Endothelial cell of umbilical vein (primary cell): ENCODE measurements around the gene UBTD2. TPM values are rescaled to one million over a fixed set of nuclear protein-coding genes. Genes with fewer than 3 reads are reported as not detected.

ENCODE experiments used
- BruUV-seq: library from RNA; stranded (reverse); fragments of 400-500 nt; replicated peaks from 2 replicates; lab custom pipeline; 2021; lab: Mats Ljungman, UMichigan
- CTCF ChIA-PET: fragments of 300-600, 350-600 bp; sonication (Branson Sonifier 250); formaldehyde crosslinking; loops from one replicate; lab custom pipeline; 2021; ENCODE audit warnings: antibody characterized with exemption, inconsistent platforms; lab: Charles Lee
- POLR2A ChIA-PET: fragments of 300-600, 350-600 bp; sonication (Branson Sonifier 250); formaldehyde crosslinking; loops from one replicate; lab custom pipeline; 2021; ENCODE audit warnings: antibody characterized with exemption, inconsistent platforms; lab: Charles Lee
- DNase-seq: peaks from one replicate; pipeline ENCODE4 v3.0.0-alpha.2; 2011; ENCODE audit warnings: low read depth, low spot score
- FAIRE-seq: peaks from 2 replicates; lab custom pipeline; 2011; peaks lifted over from hg19 to GRCh38; lab: Jason Lieb, UNC
- H2AFZ ChIP-seq: 2 replicates; pipeline ENCODE4 v1.6.0; 2012; ENCODE audit warnings: low read depth, low read length, control low read depth, inconsistent platforms
- H3K27ac ChIP-seq: 2 replicates; pipeline ENCODE4 v1.5.1; 2011; ENCODE audit warnings: low read depth, mild to moderate bottlenecking, control low read depth, low read length, moderate library complexity; ENCODE audit not compliant: insufficient read depth
- H3K27me3 ChIP-seq, 2 experiments: 2 replicates each; pipeline versions ENCODE4 v1.6.0 to v1.6.1; 2011; ENCODE audit warnings: low read length in 2 of 2, mixed read lengths in 1 of 2; ENCODE audit not compliant: control insufficient read depth in 2 of 2, insufficient read depth in 2 of 2
- H3K36me3 ChIP-seq, 2 experiments: 2 replicates in 1 of 2; 3 replicates in 1 of 2; pipeline ENCODE4 v1.5.1; 2011; ENCODE audit warnings: low read length in 2 of 2, mild to moderate bottlenecking in 1 of 2, moderate library complexity in 1 of 2; ENCODE audit not compliant: control insufficient read depth in 2 of 2, insufficient read depth in 2 of 2; ENCODE audit errors: extremely low read depth in 1 of 2
- H3K4me1 ChIP-seq: 3 replicates; pipeline ENCODE4 v1.5.1; 2011; ENCODE audit warnings: mild to moderate bottlenecking, low read length; ENCODE audit not compliant: control insufficient read depth, insufficient read depth; ENCODE audit errors: extremely low read depth
- H3K4me2 ChIP-seq: 2 replicates; pipeline ENCODE4 v1.6.1; 2011; ENCODE audit warnings: low read length, control low read depth, mixed read lengths; ENCODE audit not compliant: insufficient read depth
- H3K4me3 ChIP-seq, 3 experiments: fragments of 200-600 bp in 1 of 3; sonication (generic), shearing (Covaris generic) in 1 of 3; replicated peaks in 1 of 3; 2 replicates each; pipeline ENCODE4 v1.5.1; 2011 to 2016; ENCODE audit warnings: control low read depth in 3 of 3, low read length in 3 of 3, mild to moderate bottlenecking in 2 of 3, inconsistent platforms in 1 of 3, low read depth in 1 of 3, moderate library complexity in 1 of 3; ENCODE audit not compliant: insufficient read depth in 1 of 3
- H3K79me2 ChIP-seq: 2 replicates; pipeline ENCODE4 v1.6.0; 2012; ENCODE audit warnings: low read length, inconsistent platforms; ENCODE audit not compliant: control insufficient read depth, insufficient read depth
- H3K9ac ChIP-seq: replicated peaks from 2 replicates; pipeline ENCODE3; 2011; ENCODE audit warnings: low read length, control low read depth; ENCODE audit not compliant: insufficient read depth; ENCODE audit errors: extremely low read depth
- H3K9me1 ChIP-seq: replicated peaks from 3 replicates; pipeline ENCODE4 v1.6.0; 2011; ENCODE audit warnings: mild to moderate bottlenecking, low read length; ENCODE audit not compliant: control insufficient read depth, insufficient read depth; ENCODE audit errors: extremely low read depth
- H3K9me3 ChIP-seq: replicated peaks from 2 replicates; pipeline ENCODE4 v1.5.1; 2012; ENCODE audit warnings: low read length, inconsistent platforms; ENCODE audit not compliant: control insufficient read depth, insufficient read depth
- H4K20me1 ChIP-seq: replicated peaks from 2 replicates; pipeline ENCODE3; 2011; ENCODE audit warnings: mild to moderate bottlenecking, low read length; ENCODE audit not compliant: control insufficient read depth, insufficient read depth; ENCODE audit errors: extremely low read depth
- FOS ChIP-seq: IDR thresholded peaks from 2 replicates; pipeline ENCODE4 v1.6.1; 2011; ENCODE audit warnings: mild to moderate bottlenecking, low read length, moderate library complexity, borderline replicate concordance; ENCODE audit not compliant: insufficient read depth
- JUN ChIP-seq: IDR thresholded peaks from 2 replicates; pipeline ENCODE4 v1.6.1; 2011; ENCODE audit warnings: borderline replicate concordance, low read depth; ENCODE audit not compliant: insufficient read length, insufficient read depth
- MYC ChIP-seq: IDR thresholded peaks from one replicate; pipeline ENCODE4 v1.6.1; 2011; ENCODE audit warnings: mild to moderate bottlenecking, low read depth, low read length
- POLR2AphosphoS5 ChIP-seq: IDR thresholded peaks from 2 replicates; pipeline ENCODE4 v1.6.1; 2012; ENCODE audit warnings: low read depth, mild to moderate bottlenecking, control low read depth, low read length, moderate library complexity; ENCODE audit not compliant: insufficient read depth
- dilution Hi-C: fragments of 300-500 bp; cut with MboI; formaldehyde crosslinking; loops from one replicate; pipeline ENCODE4 v1.15.0; 2019; ENCODE audit warnings: low sequenced_read_pairs; ENCODE audit not compliant: extremely low pct_ligation_motif_present
- intact Hi-C: fragments of 100-400 bp; cut with micrococcal nuclease; formaldehyde crosslinking; loops from one replicate; pipeline ENCODE4 v1.10.0; 2022
- polyA plus RNA-seq, 4 experiments: library from polyadenylated mRNA; depleted of rRNA in 3 of 4; stranded (reverse) in 3 of 4; unstranded in 1 of 4; fragments of >200 nt; gene quantifications; 2 replicates each; pipeline versions ENCODE4 v1.2.1 to v1.2.3, GENCODE V29; 2011 to 2012; ENCODE audit warnings: missing spikeins in 1 of 4
- total RNA-seq: library from RNA; stranded (reverse); gene quantifications from 2 replicates; pipeline ENCODE4 v1.2.3, GENCODE V29; 2021

Gene UBTD2
- total and polyA plus RNA-seq, 2 donors (not counting 3 experiments of a cell fraction or from before 2014, with no cell fraction given), result 10.1 to 22.6 TPM

- dilution Hi-C loops (no loop called here), intact Hi-C loops (loop anchor here (1.0 kb wide), 1 partner anchor 23 kb away; no protein-coding TSS in a partner anchor)
- no peaks in the 10 kb centered on the region for H3K36me3 ChIP-seq
- peak overlapping the region; percentile 33 for H3K9ac ChIP-seq
- POLR2A ChIA-PET, result interaction anchor here (0.6 kb wide), 2 partner anchors 23 kb away, joined by 3 to 6 read pairs; no protein-coding TSS in a partner anchor
- H3K79me2 ChIP-seq, result peaks cover 7% of the 10 kb centered on the region
- CTCF ChIA-PET, result interaction anchor here (1.0 to 1.9 kb wide), 7 partner anchors 9 to 72 kb away, joined by 3 to 9 read pairs (median 6); partner anchors contain the start of gene STK10
- FAIRE-seq (peak; percentile 95), DNase-seq (peak; percentile 75)
- H4K20me1 ChIP-seq, result no peaks in the 10 kb centered on the region
- no peaks in the 10 kb centered on the region for H3K9me3 ChIP-seq
- H3K4me3 ChIP-seq, result peak overlapping the region in 1 of 3 experiments; percentile 48
- peaks cover 24% of the 10 kb centered on the region for H3K4me1 ChIP-seq
- H3K27me3 ChIP-seq, result no peaks in the 10 kb centered on the region
- TF ChIP-seq JUN, result peak; percentile 56
- no peak for TF ChIP-seq MYC
- peak; percentile 74 for TF ChIP-seq FOS
- TF ChIP-seq POLR2AphosphoS5, result peak; percentile 77
- peak overlapping the region; percentile 75 for H3K4me2 ChIP-seq
- H2AFZ ChIP-seq, result peak overlapping the region; percentile 61
- BruUV-seq, result TSS peak; percentile 26
- no peaks in the 10 kb centered on the region for H3K9me1 ChIP-seq
- H3K27ac ChIP-seq, result peak overlapping the region; percentile 59
Measured at GRCh38 chr5:172178991-172179989, 104.3 kb downstream of the UBTD2 start.
